ENCODE measurements around the gene TBX1. TPM values are rescaled to one million over a fixed set of nuclear protein-coding genes. Genes with fewer than 3 reads are reported as not detected.

The TBX1 gene
- total RNA-seq, 1 experiment from 2014 or later = 3.9 TPM

DNA sequence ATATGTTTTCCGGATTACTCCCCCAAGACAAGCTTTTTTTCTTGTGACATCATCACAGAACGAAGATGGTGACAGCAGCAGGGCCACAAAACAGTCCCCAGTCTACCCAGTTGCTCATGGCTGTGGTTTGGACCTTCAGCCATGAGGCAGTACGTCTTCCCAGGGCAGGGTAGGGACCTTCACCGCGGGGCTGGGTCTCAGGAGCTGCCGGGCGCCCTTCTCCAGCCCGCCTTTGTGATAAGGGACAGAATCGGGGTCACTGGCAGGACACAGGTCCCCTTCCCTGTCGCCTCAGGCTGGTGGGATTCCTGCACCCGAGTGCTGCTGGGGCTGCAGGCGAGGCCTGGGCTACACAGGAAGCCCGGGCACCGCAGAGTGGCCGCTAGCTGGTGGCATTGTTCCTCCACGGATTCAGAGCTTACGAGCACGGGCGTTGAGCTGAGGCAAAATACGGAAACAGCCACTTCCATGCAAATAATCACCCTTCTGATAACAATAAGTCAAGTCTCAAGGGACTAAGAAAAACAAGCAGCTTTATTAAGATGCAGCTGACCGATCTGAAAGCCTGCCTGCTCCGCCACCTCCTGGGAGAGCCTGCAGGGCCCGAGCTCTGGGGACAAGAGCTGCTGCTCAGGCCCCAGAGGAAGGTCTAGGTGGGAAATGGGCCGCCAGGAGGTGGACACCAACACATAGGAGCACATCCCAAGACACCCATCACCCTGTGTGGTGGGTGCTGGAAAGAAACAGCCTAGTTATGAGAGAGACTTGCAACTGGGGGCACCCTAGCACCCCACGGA lies 12.3 kb downstream of the TBX1 start:
- H3K9ac ChIP-seq (ENCODE audit: low read length) = no peak overlapping the region
- intact Hi-C loops (cut with micrococcal nuclease) = no loop called here
- CTCF ChIA-PET = interaction anchor here (2.2 kb wide), 1 partner anchor 42 kb away, joined by 8 read pairs; no protein-coding TSS in a partner anchor
- H3K27me3 ChIP-seq (ENCODE audit: insufficient read depth, low read length) = no peaks in the 10 kb centered on the region
- RAD21 ChIA-PET (ENCODE audit: low non-redundant PET in 1 of 2, low total read pairs in 2 of 2, uncharacterized antibody in 2 of 2, unreplicated experiment in 2 of 2) = no interaction called here
- H3K9me2 ChIP-seq (ENCODE audit: insufficient read depth) = no peaks in the 10 kb centered on the region
- no peak overlapping the region for H2AFZ ChIP-seq (ENCODE audit: low read depth, low read length, poor library complexity, severe bottlenecking)
- no peak overlapping the region for H3K4me3 ChIP-seq (replicated peaks in 1 of 2; ENCODE audit: low read depth in 1 of 2, low read length in 2 of 2)
- H3K4me2 ChIP-seq (ENCODE audit: low read length) = no peak overlapping the region
- H3K27ac ChIP-seq (ENCODE audit: low read depth, low read length) = no peak overlapping the region
- DNase-seq (ENCODE audit: low read depth, low spot score) (no peak), ATAC-seq (no peak)
- H4K20me1 ChIP-seq (ENCODE audit: insufficient read depth) = no peaks in the 10 kb centered on the region
- TF ChIP-seq ELF1 (IDR thresholded peaks at IDR 0.05; ENCODE audit: borderline replicate concordance, low read depth) (no peak), JUND (IDR thresholded peaks at IDR 0.05) (no peak)
- no peaks in the 10 kb centered on the region for H3K9me3 ChIP-seq (ENCODE audit: control insufficient read depth in 1 of 2, insufficient read depth in 1 of 2, low read depth in 1 of 2, low read length in 2 of 2)
- no TSS peak for BruUV-seq (replicated peaks)
- H3K79me2 ChIP-seq (ENCODE audit: insufficient read depth, low read length) = peaks cover 21% of the 10 kb centered on the region
- H3K4me1 ChIP-seq (ENCODE audit: control insufficient read depth in 1 of 2, insufficient read depth in 2 of 2, low read length in 2 of 2) = peaks cover 2 to 6% of the 10 kb centered on the region in 2 experiments; a peak in 3 of 4 replicates
- no peaks in the 10 kb centered on the region for H3K36me3 ChIP-seq (ENCODE audit: control insufficient read depth in 1 of 2, insufficient read depth in 2 of 2, low read length in 2 of 2)
- POLR2A ChIA-PET = no interaction called here

DNA sequence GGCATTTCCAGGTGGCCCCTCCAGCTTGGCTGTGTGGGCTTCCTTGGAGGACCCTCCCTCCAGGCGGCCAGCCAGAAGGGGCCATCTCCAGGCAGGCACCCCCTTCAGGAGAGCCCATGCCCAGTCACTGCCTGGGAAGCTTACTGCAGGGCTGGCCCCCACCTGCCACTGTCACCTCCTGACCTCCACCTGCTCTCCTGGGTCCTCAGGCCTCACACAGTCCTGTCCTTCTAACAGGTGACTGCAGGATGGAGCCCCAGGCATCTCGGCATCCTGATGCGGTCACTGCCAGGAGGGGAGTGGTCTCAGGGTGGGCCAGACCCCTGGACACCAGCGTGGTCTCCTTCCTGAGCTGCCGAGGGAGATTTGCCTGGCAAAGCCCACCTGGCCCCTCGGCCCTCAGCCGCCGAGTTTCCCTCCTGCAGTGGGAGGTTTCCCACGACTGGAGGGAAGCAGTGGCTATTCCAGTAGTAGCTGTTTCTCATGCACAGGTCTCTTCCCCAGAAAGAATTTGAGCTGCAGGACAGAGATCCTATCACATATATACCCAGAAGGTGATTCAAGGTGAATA lies 13.0 kb downstream of the TBX1 start:
- H2AFZ ChIP-seq (ENCODE audit: low read depth, low read length, poor library complexity, severe bottlenecking) = no peak overlapping the region
- BruUV-seq (replicated peaks) = no TSS peak
- peaks cover 14% of the 10 kb centered on the region; the same call in 1 of the 2 replicates for H3K79me2 ChIP-seq (ENCODE audit: insufficient read depth, low read length)
- no peaks in the 10 kb centered on the region for H3K9me2 ChIP-seq (ENCODE audit: insufficient read depth)
- CTCF ChIA-PET = interaction anchor here (2.2 kb wide), 1 partner anchor 43 kb away, joined by 8 read pairs; no protein-coding TSS in a partner anchor
- no peaks in the 10 kb centered on the region for H3K9me3 ChIP-seq (ENCODE audit: control insufficient read depth in 1 of 2, insufficient read depth in 1 of 2, low read depth in 1 of 2, low read length in 2 of 2)
- H4K20me1 ChIP-seq (ENCODE audit: insufficient read depth) = no peaks in the 10 kb centered on the region
- H3K36me3 ChIP-seq (ENCODE audit: control insufficient read depth in 1 of 2, insufficient read depth in 2 of 2, low read length in 2 of 2) = no peaks in the 10 kb centered on the region
- no peak overlapping the region for H3K4me2 ChIP-seq (ENCODE audit: low read length)
- intact Hi-C loops (cut with micrococcal nuclease) = no loop called here
- no peak overlapping the region for H3K9ac ChIP-seq (ENCODE audit: low read length)
- no peaks in the 10 kb centered on the region for H3K4me1 ChIP-seq (ENCODE audit: control insufficient read depth in 1 of 2, insufficient read depth in 2 of 2, low read length in 2 of 2)
- no peak overlapping the region for H3K4me3 ChIP-seq (replicated peaks in 1 of 2; ENCODE audit: low read depth in 1 of 2, low read length in 2 of 2)
- H3K27me3 ChIP-seq (ENCODE audit: insufficient read depth, low read length) = no peaks in the 10 kb centered on the region
- no peak for ATAC-seq
- H3K27ac ChIP-seq (ENCODE audit: low read depth, low read length) = no peak overlapping the region
- RAD21 ChIA-PET (ENCODE audit: low non-redundant PET in 1 of 2, low total read pairs in 2 of 2, uncharacterized antibody in 2 of 2, unreplicated experiment in 2 of 2) = no interaction called here
- POLR2A ChIA-PET = no interaction called here
- no peak for DNase-seq (ENCODE audit: low read depth, low spot score)
- TF ChIP-seq JUND (IDR thresholded peaks at IDR 0.05) = no peak
- no peak for TF ChIP-seq SP1 (IDR thresholded peaks at IDR 0.05; ENCODE audit: low read depth)
- no peak for TF ChIP-seq SRF (IDR thresholded peaks at IDR 0.05; ENCODE audit: low read depth)
- TF ChIP-seq POLR2AphosphoS5 (IDR thresholded peaks at IDR 0.05; ENCODE audit: low read depth, low read length) = no peak
- no peak for TF ChIP-seq ELF1 (IDR thresholded peaks at IDR 0.05; ENCODE audit: borderline replicate concordance, low read depth)
- no peak for TF ChIP-seq TCF7L2 (IDR thresholded peaks at IDR 0.05; ENCODE audit: borderline replicate concordance, extremely low read depth, insufficient read depth, insufficient read length)
- no peak for TF ChIP-seq EZH2 (IDR thresholded peaks at IDR 0.05)
- TF ChIP-seq, protein P1, sequence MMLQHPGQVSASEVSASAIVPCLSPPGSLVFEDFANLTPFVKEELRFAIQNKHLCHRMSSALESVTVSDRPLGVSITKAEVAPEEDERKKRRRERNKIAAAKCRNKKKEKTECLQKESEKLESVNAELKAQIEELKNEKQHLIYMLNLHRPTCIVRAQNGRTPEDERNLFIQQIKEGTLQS (IDR thresholded peaks at IDR 0.05) = no peak
- no peak for TF ChIP-seq FOSL1 (IDR thresholded peaks at IDR 0.05; ENCODE audit: low read depth)
- no peak for TF ChIP-seq SIN3A (IDR thresholded peaks at IDR 0.05; ENCODE audit: low read depth)
- TF ChIP-seq EZH2phosphoT487 (IDR thresholded peaks at IDR 0.05; ENCODE audit: borderline replicate concordance) = no peak
- no peak for TF ChIP-seq EGR1 (IDR thresholded peaks at IDR 0.05; ENCODE audit: low read depth)
- TF ChIP-seq ZNF274 (IDR thresholded peaks at IDR 0.05; ENCODE audit: low read depth, low read length) = no peak
- TF ChIP-seq RAD21 (IDR thresholded peaks at IDR 0.05; ENCODE audit: low read depth) = no peak
- no peak for TF ChIP-seq CBX3 (IDR thresholded peaks at IDR 0.05; ENCODE audit: low read depth)

All from HCT116 (cell line).